GM20431 (cell line): ENCODE results near the gene PRKG1.

ENCODE experiments used
- in situ Hi-C: fragments of 300-500 bp; cut with MseI, MboI; formaldehyde crosslinking; loops from one replicate; pipeline ENCODE4 v1.15.0; 2020; ENCODE audit warnings: low sequenced_read_pairs; ENCODE audit not compliant: unreplicated experiment

The PRKG1 gene

GRCh38 chr10:51075043-51075872 lies 971 bp downstream of the PRKG1 start:
- in situ Hi-C loops: no loop called here

GRCh38 chr10:51075873-51076229 lies 1.6 kb downstream of the PRKG1 start:
- in situ Hi-C loops: no loop called here

- in situ Hi-C loops: no loop called here
Measured at GRCh38 chr10:51076299-51076841, 2.1 kb downstream of the PRKG1 start.

GRCh38 chr10:51077074-51077473 lies 2.8 kb downstream of the PRKG1 start:
- in situ Hi-C loops: no loop called here

GRCh38 chr10:51077507-51077906 lies 3.2 kb downstream of the PRKG1 start:
- in situ Hi-C loops: no loop called here

- in situ Hi-C loops: no loop called here
Measured at GRCh38 chr10:51079331-51079730, 5.0 kb downstream of the PRKG1 start.

GRCh38 chr10:51079766-51080165 lies 5.5 kb downstream of the PRKG1 start:
- in situ Hi-C loops: no loop called here

- in situ Hi-C loops: no loop called here
Measured at GRCh38 chr10:51080311-51081006, 6.2 kb downstream of the PRKG1 start.

GRCh38 chr10:51082857-51083256 lies 8.6 kb downstream of the PRKG1 start:
- in situ Hi-C loops: no loop called here

- in situ Hi-C loops: no loop called here
Measured at GRCh38 chr10:51083356-51083853, 9.1 kb downstream of the PRKG1 start.

GRCh38 chr10:51085204-51085603 lies 10.9 kb downstream of the PRKG1 start:
- in situ Hi-C loops: no loop called here

- in situ Hi-C loops: no loop called here
Measured at GRCh38 chr10:51086710-51087109, 12.4 kb downstream of the PRKG1 start.

GRCh38 chr10:51087114-51087513 lies 12.8 kb downstream of the PRKG1 start:
- in situ Hi-C loops: no loop called here

GRCh38 chr10:51090190-51090589 lies 15.9 kb downstream of the PRKG1 start:
- in situ Hi-C loops: no loop called here

GRCh38 chr10:51092402-51092801 lies 18.1 kb downstream of the PRKG1 start:
- in situ Hi-C loops: no loop called here

- in situ Hi-C loops: no loop called here
Measured at GRCh38 chr10:51095444-51095843, 21.2 kb downstream of the PRKG1 start.

GRCh38 chr10:51097546-51097945 lies 23.3 kb downstream of the PRKG1 start:
- in situ Hi-C loops: no loop called here

- in situ Hi-C loops: no loop called here
Measured at GRCh38 chr10:51100221-51100620, 25.9 kb downstream of the PRKG1 start.

- in situ Hi-C loops: no loop called here
Measured at GRCh38 chr10:51103554-51104217, 29.4 kb downstream of the PRKG1 start.

GRCh38 chr10:51106311-51106945 lies 32.1 kb downstream of the PRKG1 start:
- in situ Hi-C loops: no loop called here
